Stomach (tissue), 9 donors: Measurements from ENCODE around the gene PHACTR3. TPM values are rescaled to one million over a fixed set of nuclear protein-coding genes. Genes with fewer than 3 reads are reported as not detected.
"Not testable (repeated sequence)": the region's sequence is repeated elsewhere in the genome, so short reads cannot be mapped to it uniquely, and the experiment has no call there.

Source experiments
- DNase-seq, 2 donors: peaks; one replicate each; pipeline versions ENCODE4 v3.0.0 to v3.0.0-alpha.2; 2013 to 2019
- H3K27ac ChIP-seq, 5 donors: fragments of 200-600 bp in 4 of 5; sonication (generic) in 4 of 5; one replicate each; pipeline ENCODE4 v1.5.1; 2013 to 2019; ENCODE audit warnings: mild to moderate bottlenecking in 1 of 5, moderate library complexity in 1 of 5
- H3K27me3 ChIP-seq, 3 donors: fragments of 200-600 bp; sonication (generic); one replicate each; pipeline ENCODE4 v1.5.1; 2017 to 2019; ENCODE audit warnings: mixed run types in 1 of 3
- H3K36me3 ChIP-seq, 4 donors: fragments of 200-600 bp; sonication (generic); 1 replicate in 3 of 4; 2 replicates in 1 of 4; pipeline ENCODE4 v1.5.1; 2016 to 2019
- H3K4me1 ChIP-seq, 4 donors: fragments of 200-600 bp; sonication (generic); one replicate each; pipeline ENCODE4 v1.5.1; 2016 to 2019
- H3K4me3 ChIP-seq, 4 donors: fragments of 200-600 bp; sonication (generic) in 3 of 4; one replicate each; pipeline ENCODE4 v1.5.1; 2016 to 2019; ENCODE audit warnings: mild to moderate bottlenecking in 1 of 4
- H3K9me3 ChIP-seq, 4 donors: fragments of 200-600 bp; sonication (generic); one replicate each; pipeline ENCODE4 v1.5.1; 2016 to 2019
- CTCF ChIP-seq, 7 experiments: fragments of 450-650 bp in 4 of 7; fragments of 200-600 bp in 3 of 7; sonication (generic) in 3 of 7; IDR thresholded peaks; one replicate each; pipeline ENCODE4 v1.5.1; 2016 to 2019; ENCODE audit warnings: antibody characterized with exemption in 7 of 7, control low read depth in 2 of 7, mild to moderate bottlenecking in 1 of 7
- EP300 ChIP-seq: sonication (generic); formaldehyde crosslinking; IDR thresholded peaks from one replicate; pipeline ENCODE4 v1.6.1; 2017; ENCODE audit warnings: antibody characterized with exemption
- POLR2A ChIP-seq, 4 donors: fragments of 450-650 bp; IDR thresholded peaks; one replicate each; pipeline ENCODE4 v1.6.1; 2016; ENCODE audit warnings: antibody characterized with exemption in 4 of 4, control low read depth in 2 of 4, mild to moderate bottlenecking in 1 of 4, moderate library complexity in 1 of 4
- POLR2AphosphoS5 ChIP-seq, 3 donors: sonication (generic); formaldehyde crosslinking; IDR thresholded peaks; one replicate each; pipeline ENCODE4 v1.6.1; 2016; ENCODE audit warnings: antibody characterized with exemption in 3 of 3
- WGBS, 5 donors: extraction: QIAGEN DNeasy Blood & Tissue Kit in 3 of 5; methylation state at CpG; one replicate each; pipeline versions ENCODE4 v1.1.5 to v1.1.7; 2013 to 2018; 5-methylcytosine and 5-hydroxymethylcytosine counted together
- intact Hi-C: fragments of 100-400 bp; cut with DNase I; formaldehyde crosslinking; loops from one replicate; pipeline ENCODE4 v1.15.1; 2023; ENCODE audit warnings: low total_unique reads
- polyA plus RNA-seq, 3 donors: library from polyadenylated mRNA; stranded (reverse); fragments of 200-250 nt; gene quantifications; one replicate each; pipeline ENCODE4 v1.2.3, GENCODE V29; 2013
- total RNA-seq, 5 donors: library from RNA; depleted of rRNA; stranded (reverse); fragments of >200 nt; gene quantifications; one replicate each; pipeline versions ENCODE4 v1.1.0 to v1.2.3, GENCODE V29; 2014 to 2016
- donor health status: healthy with polysubstance abuse.
- donor health status: Bipolar disorder and iron deficiency.
- donor health status: healthy.

PHACTR3 gene
- total and polyA plus RNA-seq, 8 donors = 0.55 to 3.7 (median 3.2) TPM; not detected in 3

- H3K4me1 ChIP-seq = no peaks in the 10 kb centered on the region
- intact Hi-C loops = no loop called here
- H3K4me3 ChIP-seq = no peak overlapping the region
- no peak overlapping the region for H3K27ac ChIP-seq
- no peaks in the 10 kb centered on the region for H3K36me3 ChIP-seq
- no peaks in the 10 kb centered on the region for H3K27me3 ChIP-seq
- TF ChIP-seq POLR2A (IDR thresholded peaks at IDR 0.05) (no peak), EP300 (no peak), CTCF (IDR thresholded peaks at IDR 0.05) (no peak), POLR2AphosphoS5 (IDR thresholded peaks at IDR 0.05) (no peak)
- no peaks in the 10 kb centered on the region for H3K9me3 ChIP-seq
- WGBS, 5 donors = 80 to 93% (median 88%) methylated on average over 3 of the region's 3 CpGs
- no peak for DNase-seq
Observed at GRCh38 chr20:59884494-59884893, 280.2 kb downstream of the PHACTR3 start.

- TF ChIP-seq POLR2AphosphoS5 (IDR thresholded peaks at IDR 0.05) (no peak), EP300 (no peak), CTCF (IDR thresholded peaks at IDR 0.05) (no peak), POLR2A (IDR thresholded peaks at IDR 0.05) (no peak)
Observed at GRCh38 chr20:59888050-59888449, 283.7 kb downstream of the PHACTR3 start.

GRCh38 chr20:59890035-59890434 lies 285.7 kb downstream of the PHACTR3 start:
- H3K4me1 ChIP-seq, H3K27me3 ChIP-seq, DNase-seq, H3K36me3 ChIP-seq, intact Hi-C loops, H3K9me3 ChIP-seq, H3K27ac ChIP-seq, H3K4me3 ChIP-seq: not testable (repeated sequence)
- 82 to 93% (median 92%) methylated on average over 2 of the region's 2 CpGs for WGBS, 5 donors

More at GRCh38 chr20:59888050-59888449, 283.7 kb downstream of the PHACTR3 start:
- DNase-seq = no peak
- no peaks in the 10 kb centered on the region for H3K27me3 ChIP-seq
- intact Hi-C loops = no loop called here
- H3K27ac ChIP-seq = no peak overlapping the region
- no peaks in the 10 kb centered on the region for H3K36me3 ChIP-seq
- no peaks in the 10 kb centered on the region for H3K9me3 ChIP-seq
- WGBS, 5 donors = 95 to 100% (median 96%) methylated on average over 1 of the region's 1 CpG
- no peaks in the 10 kb centered on the region for H3K4me1 ChIP-seq
- no peak overlapping the region for H3K4me3 ChIP-seq

GRCh38 chr20:59891581-59891980 lies 287.2 kb downstream of the PHACTR3 start:
- no peak overlapping the region for H3K27ac ChIP-seq
- no peaks in the 10 kb centered on the region for H3K36me3 ChIP-seq
- 55 to 80% (median 65%) methylated on average over 1 of the region's 1 CpG for WGBS, 5 donors

More at GRCh38 chr20:59891581-59891980, 287.2 kb downstream of the PHACTR3 start:
- Histone ChIP-seq H3K4me1 (no peaks in the 10 kb centered on the region), H3K9me3 (no peaks in the 10 kb centered on the region), H3K4me3 (no peak overlapping the region), H3K27me3 (no peaks in the 10 kb centered on the region)
- TF ChIP-seq POLR2AphosphoS5 (IDR thresholded peaks at IDR 0.05) (no peak), POLR2A (IDR thresholded peaks at IDR 0.05) (no peak), CTCF (IDR thresholded peaks at IDR 0.05) (no peak), EP300 (no peak)
- no peak for DNase-seq
- intact Hi-C loops = no loop called here
